Esophagus squamous epithelium (tissue), 4 donors: ENCODE measurements around the gene DUSP7.

Experiments used
- POLR2A ChIP-seq, 4 donors: fragments of 450-650 bp; IDR thresholded peaks; one replicate each; pipeline ENCODE4 v1.6.1; 2017; ENCODE audit warnings: antibody characterized with exemption in 4 of 4, mild to moderate bottlenecking in 4 of 4, moderate library complexity in 3 of 4
- TF ChIP-seq, protein P1 (sequence below), 6 experiments: fragments of 450-650 bp in 4 of 6; fragments of 200-600 bp in 2 of 6; sonication (generic) in 2 of 6; IDR thresholded peaks; one replicate each; pipeline ENCODE4 v1.5.1; 2016 to 2019; ENCODE audit warnings: antibody characterized with exemption in 6 of 6, mild to moderate bottlenecking in 4 of 6, moderate library complexity in 4 of 6

GRCh38 chr3:52040600-52040999 is 15.8 kb downstream of the DUSP7 start:
- TF ChIP-seq, protein P1, sequence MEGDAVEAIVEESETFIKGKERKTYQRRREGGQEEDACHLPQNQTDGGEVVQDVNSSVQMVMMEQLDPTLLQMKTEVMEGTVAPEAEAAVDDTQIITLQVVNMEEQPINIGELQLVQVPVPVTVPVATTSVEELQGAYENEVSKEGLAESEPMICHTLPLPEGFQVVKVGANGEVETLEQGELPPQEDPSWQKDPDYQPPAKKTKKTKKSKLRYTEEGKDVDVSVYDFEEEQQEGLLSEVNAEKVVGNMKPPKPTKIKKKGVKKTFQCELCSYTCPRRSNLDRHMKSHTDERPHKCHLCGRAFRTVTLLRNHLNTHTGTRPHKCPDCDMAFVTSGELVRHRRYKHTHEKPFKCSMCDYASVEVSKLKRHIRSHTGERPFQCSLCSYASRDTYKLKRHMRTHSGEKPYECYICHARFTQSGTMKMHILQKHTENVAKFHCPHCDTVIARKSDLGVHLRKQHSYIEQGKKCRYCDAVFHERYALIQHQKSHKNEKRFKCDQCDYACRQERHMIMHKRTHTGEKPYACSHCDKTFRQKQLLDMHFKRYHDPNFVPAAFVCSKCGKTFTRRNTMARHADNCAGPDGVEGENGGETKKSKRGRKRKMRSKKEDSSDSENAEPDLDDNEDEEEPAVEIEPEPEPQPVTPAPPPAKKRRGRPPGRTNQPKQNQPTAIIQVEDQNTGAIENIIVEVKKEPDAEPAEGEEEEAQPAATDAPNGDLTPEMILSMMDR (IDR thresholded peaks at IDR 0.05): no peak
- TF ChIP-seq POLR2A (IDR thresholded peaks at IDR 0.05): no peak
